H1 (cell line): ENCODE results near the gene MCL1. TPM values are rescaled to one million over a fixed set of nuclear protein-coding genes. Genes with fewer than 3 reads are reported as not detected.

Source experiments
- CTCF ChIA-PET: fragments of 300-600 bp; sonication (Branson Sonifier 250); formaldehyde crosslinking; loops from one replicate; lab custom pipeline; 2021; ENCODE audit not compliant: partially characterized antibody; lab: Charles Lee
- POLR2A ChIA-PET: fragments of 300-600 bp; sonication (Branson Sonifier 250); formaldehyde crosslinking; loops from one replicate; lab custom pipeline; 2021; ENCODE audit warnings: inconsistent platforms; ENCODE audit not compliant: partially characterized antibody; lab: Charles Lee
- DNase-seq, 2 experiments: peaks; one replicate each; pipeline versions ENCODE4 v3.0.0 to v3.0.0-alpha.2; 2010 to 2022; ENCODE audit warnings: low spot score in 2 of 2, low read depth in 1 of 2, mixed read lengths in 1 of 2
- FAIRE-seq: peaks from 2 replicates; lab custom pipeline; 2011; peaks lifted over from hg19 to GRCh38; lab: Jason Lieb, UNC
- H2AFZ ChIP-seq: 2 replicates; pipeline ENCODE4 v1.8.1; 2012; ENCODE audit warnings: low read length, inconsistent platforms
- H2AK5ac ChIP-seq: 2 replicates; pipeline ENCODE4 v1.6.1; 2013; ENCODE audit warnings: low read depth, low read length
- H2BK120ac ChIP-seq: replicated peaks from 2 replicates; pipeline ENCODE3; 2013; ENCODE audit warnings: low read depth, low read length, inconsistent platforms
- H2BK12ac ChIP-seq: 2 replicates; pipeline ENCODE4 v1.6.1; 2013; ENCODE audit warnings: low read depth, low read length
- H2BK15ac ChIP-seq: 2 replicates; pipeline ENCODE4 v1.6.1; 2013; ENCODE audit warnings: low read length
- H2BK20ac ChIP-seq: 2 replicates; pipeline ENCODE4 v1.6.1; 2013; ENCODE audit warnings: low read length
- H2BK5ac ChIP-seq: 2 replicates; pipeline ENCODE4 v1.6.1; 2013; ENCODE audit warnings: low read depth, low read length
- H3K14ac ChIP-seq: 2 replicates; pipeline ENCODE4 v1.6.1; 2013; ENCODE audit warnings: inconsistent platforms; ENCODE audit not compliant: insufficient read length
- H3K18ac ChIP-seq: 2 replicates; pipeline ENCODE4 v1.6.1; 2013; ENCODE audit warnings: low read length; ENCODE audit errors: extremely low read depth
- H3K23ac ChIP-seq: 2 replicates; pipeline ENCODE4 v1.6.1; 2013; ENCODE audit warnings: inconsistent platforms; ENCODE audit not compliant: insufficient read length
- H3K23me2 ChIP-seq: 2 replicates; pipeline ENCODE4 v1.6.1; 2013; ENCODE audit warnings: low read depth, low read length
- H3K27ac ChIP-seq: 2 replicates; pipeline ENCODE4 v1.6.1; 2011; ENCODE audit warnings: low read depth, low read length, inconsistent platforms
- H3K27me3 ChIP-seq, 4 experiments: replicated peaks in 1 of 4; 1 replicate in 1 of 4; 2 replicates in 3 of 4; pipeline versions ENCODE4 v1.6.1 to v1.8.1; 2011 to 2013; ENCODE audit warnings: low read length in 3 of 4, mild to moderate bottlenecking in 3 of 4, inconsistent platforms in 2 of 4, mixed read lengths in 2 of 4, moderate library complexity in 1 of 4; ENCODE audit not compliant: control insufficient read depth in 3 of 4, insufficient read depth in 3 of 4; ENCODE audit errors: extremely low read depth in 1 of 4
- H3K36me3 ChIP-seq, 4 experiments: 2 replicates each; pipeline versions ENCODE4 v1.6.1 to v1.8.1; 2011 to 2013; ENCODE audit warnings: mild to moderate bottlenecking in 4 of 4, low read length in 3 of 4, moderate library complexity in 2 of 4, control low read depth in 1 of 4, inconsistent platforms in 1 of 4; ENCODE audit not compliant: insufficient read depth in 4 of 4, control insufficient read depth in 2 of 4
- H3K4ac ChIP-seq: replicated peaks from 2 replicates; pipeline ENCODE3; 2013; ENCODE audit warnings: low read length, low read depth, mixed read lengths, inconsistent platforms; ENCODE audit not compliant: insufficient read length
- H3K4me1 ChIP-seq, 4 experiments: replicated peaks in 1 of 4; 1 replicate in 1 of 4; 2 replicates in 3 of 4; pipeline versions ENCODE4 v1.6.1 to v1.8.1; 2011 to 2013; ENCODE audit warnings: low read length in 3 of 4, inconsistent platforms in 2 of 4, mixed read lengths in 1 of 4; ENCODE audit not compliant: insufficient read depth in 4 of 4, control insufficient read depth in 3 of 4
- H3K4me2 ChIP-seq, 2 experiments: 2 replicates each; pipeline versions ENCODE4 v1.6.1 to v1.8.1; 2011 to 2013; ENCODE audit warnings: low read depth in 2 of 2, low read length in 2 of 2, control low read depth in 1 of 2, inconsistent platforms in 1 of 2, mild to moderate bottlenecking in 1 of 2; ENCODE audit not compliant: insufficient read depth in 1 of 2
- H3K4me3 ChIP-seq, 4 experiments: fragments of 200-600, 300-600 bp in 1 of 4; sonication (generic), shearing (Covaris generic), sonication (Bioruptor Twin) in 1 of 4; 2 replicates each; pipeline versions ENCODE4 v1.5.1 to v1.8.1; 2011 to 2016; ENCODE audit warnings: low read length in 4 of 4, low read depth in 3 of 4, control low read depth in 2 of 4, inconsistent platforms in 2 of 4, mild to moderate bottlenecking in 2 of 4, mixed read lengths in 1 of 4, moderate library complexity in 1 of 4; ENCODE audit not compliant: insufficient read depth in 2 of 4; ENCODE audit errors: extremely low read depth in 1 of 4
- H3K56ac ChIP-seq: replicated peaks from 2 replicates; pipeline ENCODE3; 2013; ENCODE audit warnings: low read depth, mild to moderate bottlenecking, mixed read lengths, low read length, inconsistent platforms; ENCODE audit not compliant: insufficient read length
- H3K79me1 ChIP-seq: 2 replicates; pipeline ENCODE4 v1.6.1; 2013; ENCODE audit warnings: low read depth, low read length, control low read depth
- H3K79me2 ChIP-seq, 2 experiments: 2 replicates each; pipeline versions ENCODE4 v1.6.1 to v1.8.1; 2012 to 2013; ENCODE audit warnings: low read length in 2 of 2, mild to moderate bottlenecking in 2 of 2, inconsistent platforms in 1 of 2; ENCODE audit not compliant: insufficient read depth in 2 of 2, control insufficient read depth in 1 of 2
- H3K9ac ChIP-seq, 4 experiments: replicated peaks in 1 of 4; 1 replicate in 1 of 4; 2 replicates in 3 of 4; pipeline versions ENCODE4 v1.6.1 to v1.8.1; 2011 to 2013; ENCODE audit warnings: low read depth in 3 of 4, low read length in 3 of 4, control low read depth in 2 of 4, mild to moderate bottlenecking in 2 of 4, moderate library complexity in 2 of 4, inconsistent platforms in 1 of 4; ENCODE audit errors: extremely low read depth in 1 of 4
- H3K9me3 ChIP-seq, 2 experiments: 2 replicates each; pipeline versions ENCODE4 v1.6.1 to v1.8.1; 2012 to 2013; ENCODE audit warnings: mild to moderate bottlenecking in 2 of 2, moderate library complexity in 2 of 2, control low read depth in 1 of 2, inconsistent platforms in 1 of 2, low read depth in 1 of 2, low read length in 1 of 2, mixed read lengths in 1 of 2; ENCODE audit not compliant: insufficient read depth in 2 of 2
- H4K20me1 ChIP-seq, 2 experiments: replicated peaks in 1 of 2; 2 replicates each; pipeline versions ENCODE3 to v1.8.1; 2011 to 2013; ENCODE audit warnings: inconsistent platforms in 2 of 2, low read length in 2 of 2, mild to moderate bottlenecking in 1 of 2; ENCODE audit not compliant: insufficient read depth in 2 of 2, control insufficient read depth in 1 of 2
- H4K5ac ChIP-seq: 2 replicates; pipeline ENCODE4 v1.6.1; 2013; ENCODE audit warnings: low read length, low read depth, mixed read lengths, inconsistent platforms; ENCODE audit not compliant: insufficient read length
- H4K8ac ChIP-seq: 2 replicates; pipeline ENCODE4 v1.8.0; 2013; ENCODE audit warnings: mild to moderate bottlenecking, moderate library complexity, low read length, inconsistent platforms; ENCODE audit not compliant: insufficient read depth; ENCODE audit errors: extremely low read depth
- H4K91ac ChIP-seq: replicated peaks from 2 replicates; pipeline ENCODE3; 2013; ENCODE audit warnings: low read length, mixed read lengths, inconsistent platforms; ENCODE audit not compliant: insufficient read length
- PHF8 ChIP-seq: fragments of 200-600 bp; sonication (generic); conservative IDR thresholded peaks from 2 replicates; pipeline ENCODE4 v1.7.1; 2012; ENCODE audit warnings: low read depth, mild to moderate bottlenecking, inconsistent platforms, low read length, moderate library complexity
- POLR2A ChIP-seq, 2 experiments: IDR thresholded peaks; 1 replicate in 1 of 2; 2 replicates in 1 of 2; pipeline ENCODE4 v1.6.1; 2011; ENCODE audit warnings: low read depth in 2 of 2, low read length in 2 of 2, mild to moderate bottlenecking in 2 of 2; ENCODE audit errors: control extremely low read depth in 1 of 2
- WGBS, 2 experiments: shearing (Covaris generic) in 1 of 2; methylation state at CpG; one replicate each; pipeline versions ENCODE4 v1.1.6 to v1.1.7; 2013 to 2015; ENCODE audit warnings: low lambda C conversion rate in 2 of 2, mixed read lengths in 2 of 2, inconsistent platforms in 1 of 2, low coverage in 1 of 2, missing lambda C conversion rate in 1 of 2; ENCODE audit not compliant: insufficient replicate concordance in 2 of 2, insufficient coverage in 1 of 2, insufficient read length in 1 of 2; ENCODE audit errors: extremely low coverage in 1 of 2, missing lambda C conversion rate in 1 of 2; 5-methylcytosine and 5-hydroxymethylcytosine counted together
- polyA plus RNA-seq, 7 experiments: library from polyadenylated mRNA; depleted of rRNA in 3 of 7; stranded (reverse) in 5 of 7; unstranded in 2 of 7; fragments of >200 nt in 5 of 7; fragments of 200-250 nt in 2 of 7; gene quantifications; 1 replicate in 5 of 7; 2 replicates in 1 of 7; 4 replicates in 1 of 7; pipeline versions ENCODE4 v1.2.1 to v1.2.3, GENCODE V29; 2011 to 2013; ENCODE audit warnings: missing spikeins in 2 of 7, mixed read lengths in 2 of 7
- total RNA-seq: library from RNA; stranded (reverse); fragmentation: NEBNext Ultra II Directional; extraction: Animal tissue kit (Norgen Biotek cat#: 25700); gene quantifications from 2 replicates; pipeline ENCODE4 v1.2.1, GENCODE V29; 2021

MCL1 gene
- total and polyA plus RNA-seq, 2 of the 8 experiments (the other 6 are each of a cell fraction or from before 2014, with no cell fraction given) = 61.1 to 218 TPM

DNA sequence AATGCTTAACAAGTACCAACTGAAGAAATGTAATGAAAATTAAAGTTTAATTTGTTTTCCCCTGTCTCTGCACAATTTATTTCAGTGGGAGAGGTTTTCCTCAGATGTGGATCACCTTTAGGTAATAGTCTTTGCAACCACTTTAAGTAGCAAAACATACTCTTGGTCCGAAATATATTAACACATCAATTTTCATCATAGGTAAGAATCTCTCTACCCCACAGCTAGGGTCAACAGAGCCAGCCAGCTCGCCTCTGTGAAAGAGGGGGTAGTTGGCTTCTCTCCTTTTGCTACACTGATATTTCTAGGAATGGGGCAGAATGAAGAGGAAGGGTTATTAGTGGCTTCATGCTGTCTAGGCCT lies 24.8 kb upstream of the MCL1 start:
- FAIRE-seq = no peak
- Histone ChIP-seq H4K20me1 (no peaks in the 10 kb centered on the region), H3K27ac (peak overlapping the region; percentile 66), H3K23ac (no peak overlapping the region), H3K4ac (no peak overlapping the region), H4K91ac (peak overlapping the region; percentile 14), H3K79me2 (no peaks in the 10 kb centered on the region), H3K79me1 (no peaks in the 10 kb centered on the region), H3K27me3 (no peaks in the 10 kb centered on the region), H2BK5ac (peak overlapping the region; percentile 1; the same call in 1 of the 2 replicates), H4K5ac (peak overlapping the region; percentile 37), H3K9me3 (no peaks in the 10 kb centered on the region), H2BK20ac (no peak overlapping the region), H3K14ac (no peak overlapping the region), H3K4me2 (peak overlapping the region; percentile 41 to 54; a peak in 3 of 4 replicates), H2AK5ac (no peak overlapping the region), H4K8ac (no peak overlapping the region), H2BK120ac (peak overlapping the region; percentile 25), H3K9ac (peak overlapping the region in 1 of 4 experiments; percentile 9; a peak in 1 of 7 replicates), H3K36me3 (peaks cover 0 to 4% (median under 1%) of the 10 kb centered on the region in 4 experiments; a peak in 2 of 8 replicates), H2BK15ac (no peak overlapping the region), H3K23me2 (no peaks in the 10 kb centered on the region), H2BK12ac (peak overlapping the region; percentile 3; the same call in 1 of the 2 replicates), H3K56ac (no peak overlapping the region), H2AFZ (no peak overlapping the region), H3K18ac (peak overlapping the region; percentile 4; the same call in 1 of the 2 replicates), H3K4me3 (peak overlapping the region in 1 of 4 experiments; percentile 12; a peak in 1 of 8 replicates), H3K4me1 (peaks cover 5 to 12% (median 10%) of the 10 kb centered on the region in 4 experiments; a peak in 6 of 7 replicates)
- DNase-seq = no peak
- ChIA-PET CTCF (interaction anchor here (1.3 to 6.9 kb wide), 4 partner anchors 16 to 44 kb away, joined by 5 to 50 read pairs (median 6); no protein-coding TSS in a partner anchor), POLR2A (interaction anchor here (0.8 to 43.5 kb wide), 6 partner anchors 11 to 80 kb away, joined by 3 to 1380 read pairs (median 10); partner anchors contain the start of genes ADAMTSL4, ENSA and MCL1)
- TF ChIP-seq POLR2A (IDR thresholded peaks at IDR 0.05; ENCODE audit: control extremely low read depth in 1 of 2, low read depth in 2 of 2, low read length in 2 of 2) (peak; percentile 34 to 43; a peak in 2 of 3 replicates), PHF8 (no peak)
- WGBS, 2 experiments = 26% methylated on average over 2 of the region's 2 CpGs; no CpG with 5 or more reads in 1 of the 2 experiments
